ENCODE measurements around the gene GYG1. TPM values are rescaled to one million over a fixed set of nuclear protein-coding genes. Genes with fewer than 3 reads are reported as not detected.

Gene GYG1
- total RNA-seq, 1 donor from 2014 or later = 45.6 TPM

- intact Hi-C loops (cut with DNase I) = no loop called here
- peak overlapping the region; percentile 15 for H3K27ac ChIP-seq
- DNase-seq (no peak), ATAC-seq (no peak)
- H3K4me1 ChIP-seq = peaks cover 19% of the 10 kb centered on the region
- TF ChIP-seq CTCF (IDR thresholded peaks at IDR 0.05) = no peak
- H3K27me3 ChIP-seq = no peaks in the 10 kb centered on the region
- H3K36me3 ChIP-seq = peaks cover 67% of the 10 kb centered on the region
- H3K4me3 ChIP-seq = no peak overlapping the region
- H3K9me3 ChIP-seq = no peaks in the 10 kb centered on the region
Observed at GRCh38 chr3:148998715-148999423, 7.5 kb downstream of the GYG1 start.

GRCh38 chr3:148999806-149000205 lies 8.5 kb downstream of the GYG1 start:
- H3K27me3 ChIP-seq = no peaks in the 10 kb centered on the region
- H3K9me3 ChIP-seq = no peaks in the 10 kb centered on the region
- peaks cover 19% of the 10 kb centered on the region for H3K4me1 ChIP-seq
- H3K4me3 ChIP-seq = no peak overlapping the region
- H3K27ac ChIP-seq = no peak overlapping the region
- ATAC-seq = no peak
- no peak for TF ChIP-seq CTCF (IDR thresholded peaks at IDR 0.05)
- intact Hi-C loops (cut with DNase I) = no loop called here
- H3K36me3 ChIP-seq = peaks cover 60% of the 10 kb centered on the region
- no peak for DNase-seq

GRCh38 chr3:149000206-149000745 lies 8.9 kb downstream of the GYG1 start:
- peak; percentile 60 for ATAC-seq
- peaks cover 19% of the 10 kb centered on the region for H3K4me1 ChIP-seq
- no peak overlapping the region for H3K4me3 ChIP-seq
- DNase-seq = no peak
- intact Hi-C loops (cut with DNase I) = no loop called here
- peaks cover 56% of the 10 kb centered on the region for H3K36me3 ChIP-seq
- H3K9me3 ChIP-seq = no peaks in the 10 kb centered on the region
- TF ChIP-seq CTCF (IDR thresholded peaks at IDR 0.05) = no peak
- no peak overlapping the region for H3K27ac ChIP-seq
- no peaks in the 10 kb centered on the region for H3K27me3 ChIP-seq

- intact Hi-C loops (cut with DNase I) = no loop called here
- H3K27me3 ChIP-seq = no peaks in the 10 kb centered on the region
- no peaks in the 10 kb centered on the region for H3K9me3 ChIP-seq
- H3K4me1 ChIP-seq = peaks cover 19% of the 10 kb centered on the region
- no peak for TF ChIP-seq CTCF (IDR thresholded peaks at IDR 0.05)
- ATAC-seq (no peak), DNase-seq (no peak)
- H3K27ac ChIP-seq = no peak overlapping the region
- H3K36me3 ChIP-seq = peaks cover 43% of the 10 kb centered on the region
- no peak overlapping the region for H3K4me3 ChIP-seq
Observed at GRCh38 chr3:149001727-149002126, 10.4 kb downstream of the GYG1 start.

- H3K36me3 ChIP-seq = peaks cover 38% of the 10 kb centered on the region
- intact Hi-C loops (cut with DNase I) = no loop called here
- no peaks in the 10 kb centered on the region for H3K27me3 ChIP-seq
- DNase-seq (no peak), ATAC-seq (no peak)
- peaks cover 14% of the 10 kb centered on the region for H3K4me1 ChIP-seq
- H3K9me3 ChIP-seq = no peaks in the 10 kb centered on the region
- TF ChIP-seq CTCF (IDR thresholded peaks at IDR 0.05) = no peak
- no peak overlapping the region for H3K4me3 ChIP-seq
- H3K27ac ChIP-seq = no peak overlapping the region
Observed at GRCh38 chr3:149003653-149004305, 12.4 kb downstream of the GYG1 start.
